Endothelial cell of umbilical vein (primary cell): ENCODE results near the gene PACSIN2.

ENCODE experiments used
- CTCF ChIP-seq, 2 donors: IDR thresholded peaks; 1 replicate in 1 of 2; 2 replicates in 1 of 2; pipeline ENCODE4 v1.5.1; 2011; ENCODE audit warnings: low read length in 2 of 2, mild to moderate bottlenecking in 2 of 2, moderate library complexity in 2 of 2, control low read depth in 1 of 2, inconsistent platforms in 1 of 2, low read depth in 1 of 2; ENCODE audit not compliant: insufficient read depth in 1 of 2; ENCODE audit errors: extremely low read depth in 1 of 2
- EZH2 ChIP-seq: IDR thresholded peaks from 2 replicates; pipeline ENCODE4 v1.6.1; 2012; ENCODE audit warnings: borderline replicate concordance, low read depth, mild to moderate bottlenecking, moderate library complexity, low read length, inconsistent platforms; ENCODE audit not compliant: severe bottlenecking
- FOS ChIP-seq: IDR thresholded peaks from 2 replicates; pipeline ENCODE4 v1.6.1; 2011; ENCODE audit warnings: mild to moderate bottlenecking, low read length, moderate library complexity, borderline replicate concordance; ENCODE audit not compliant: insufficient read depth
- MAX ChIP-seq: IDR thresholded peaks from 2 replicates; pipeline ENCODE4 v1.6.1; 2011; ENCODE audit not compliant: insufficient read depth, insufficient read length
- POLR2A ChIP-seq: IDR thresholded peaks from 2 replicates; pipeline ENCODE4 v1.6.1; 2012; ENCODE audit warnings: low read depth, mild to moderate bottlenecking, control low read depth, low read length
- POLR2AphosphoS5 ChIP-seq: IDR thresholded peaks from 2 replicates; pipeline ENCODE4 v1.6.1; 2012; ENCODE audit warnings: low read depth, mild to moderate bottlenecking, control low read depth, low read length, moderate library complexity; ENCODE audit not compliant: insufficient read depth

GRCh38 chr22:42950281-42950680 lies 64.7 kb downstream of the PACSIN2 start:
- TF ChIP-seq CTCF (IDR thresholded peaks at IDR 0.05; ENCODE audit: extremely low read depth in 1 of 2, insufficient read depth in 1 of 2, low read depth in 1 of 2, low read length in 2 of 2), result no peak
- TF ChIP-seq POLR2A, result no peak
- no peak for TF ChIP-seq MAX
- TF ChIP-seq EZH2, result no peak
- TF ChIP-seq POLR2AphosphoS5, result no peak
- no peak for TF ChIP-seq FOS
